GM21737 (cell line): ENCODE measurements around the gene GHRHR.

Source experiments
- ATAC-seq: cut with Tn5 transposase; IDR thresholded peaks from one replicate; pipeline ENCODE4 v1.9.1; 2021; ENCODE audit warnings: mild to moderate bottlenecking, moderate library complexity; ENCODE audit not compliant: unreplicated experiment

GHRHR gene

DNA sequence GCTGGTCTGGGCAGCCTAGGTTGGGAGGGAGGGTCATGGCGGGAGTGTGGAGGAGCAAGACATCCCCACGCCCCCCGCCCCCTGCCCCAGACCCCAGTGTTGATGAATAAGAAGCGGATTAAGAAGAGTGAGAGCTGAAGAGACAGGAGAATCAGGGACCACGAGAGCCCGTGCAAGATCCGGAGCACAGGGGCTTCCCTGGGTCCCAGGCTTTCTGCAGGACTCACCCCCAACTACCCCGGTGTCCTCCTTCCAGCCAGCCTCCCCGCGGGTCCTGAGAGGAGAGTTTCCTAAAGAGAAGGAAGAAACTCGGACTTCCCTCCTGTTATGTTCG, 20.1 kb downstream of the GHRHR start:
- no peak for ATAC-seq

DNA sequence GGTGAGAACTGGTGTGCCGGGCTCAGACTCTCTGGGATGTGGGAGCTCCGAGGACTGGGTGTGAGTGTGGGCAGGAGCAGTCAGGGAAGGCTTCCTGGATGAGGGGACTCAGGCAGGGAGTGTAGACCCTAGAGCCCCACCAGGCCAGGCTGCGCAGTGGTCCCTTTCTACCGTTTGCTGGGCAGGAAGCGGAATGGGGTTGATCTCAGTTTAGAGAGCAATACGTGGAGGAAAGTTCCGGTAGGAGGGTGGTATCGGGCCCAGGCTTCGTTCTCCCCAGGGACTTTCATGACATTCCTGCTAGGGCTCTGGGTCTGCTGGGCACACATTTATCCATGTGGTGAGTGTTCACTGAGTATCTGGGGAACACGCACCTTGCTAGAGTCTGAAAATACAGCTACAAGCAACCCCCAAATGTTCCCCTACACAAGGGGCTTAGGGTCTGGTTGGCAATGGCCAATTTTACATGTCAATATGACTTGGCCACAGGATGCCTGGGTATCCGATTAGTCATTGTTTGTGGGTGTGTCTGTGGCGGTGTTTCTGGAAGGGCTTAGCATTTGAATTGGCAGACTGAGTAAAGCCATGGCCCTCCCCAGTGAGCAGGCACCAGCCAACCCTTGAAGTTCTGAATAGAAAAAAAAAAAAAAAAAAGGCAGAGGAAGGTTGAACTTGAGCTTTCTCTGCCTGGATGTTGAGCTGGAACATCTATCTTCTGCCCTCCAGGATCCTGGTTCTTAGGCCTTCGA, 20.8 kb downstream of the GHRHR start:
- ATAC-seq = no peak

DNA sequence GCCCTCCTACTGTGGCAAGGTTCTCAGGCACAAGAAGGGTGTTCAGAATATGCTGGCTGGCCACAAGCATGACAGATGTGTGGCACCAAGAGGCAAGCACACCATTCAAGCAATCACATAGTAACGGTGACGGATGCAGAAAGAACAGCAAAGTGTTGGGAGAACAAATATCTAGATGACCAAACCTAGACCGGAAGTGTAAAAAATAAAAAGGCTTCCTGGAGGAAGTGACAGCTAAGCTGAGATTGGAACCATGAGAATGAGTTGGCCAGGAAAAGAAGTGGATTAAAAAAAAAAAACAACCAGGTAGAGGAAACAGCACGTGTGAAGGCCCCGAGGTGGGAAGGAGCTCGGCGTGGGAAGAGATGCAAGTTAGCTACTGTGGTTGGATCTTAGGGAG, 22.0 kb downstream of the GHRHR start:
- ATAC-seq = no peak

DNA sequence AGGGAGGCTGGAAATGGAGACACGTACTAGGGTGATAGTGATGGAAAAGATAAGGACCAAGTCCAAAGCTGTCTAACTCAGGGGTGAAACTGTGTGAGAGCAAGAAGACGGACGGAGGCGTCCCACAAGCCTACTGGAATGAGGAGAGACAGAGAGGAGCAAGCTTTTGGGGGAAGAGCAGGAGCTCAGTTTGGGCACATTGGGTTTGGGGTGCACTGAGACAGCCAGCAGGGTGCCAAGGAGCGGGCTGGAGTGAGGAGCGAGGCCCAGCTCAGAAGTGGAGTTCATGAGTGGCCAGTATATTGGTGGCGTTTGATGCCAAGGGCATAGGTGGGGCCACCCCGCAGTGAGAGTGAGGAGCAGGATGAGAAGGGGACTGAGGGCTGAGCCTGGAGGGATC, 22.6 kb downstream of the GHRHR start:
- no peak for ATAC-seq

DNA sequence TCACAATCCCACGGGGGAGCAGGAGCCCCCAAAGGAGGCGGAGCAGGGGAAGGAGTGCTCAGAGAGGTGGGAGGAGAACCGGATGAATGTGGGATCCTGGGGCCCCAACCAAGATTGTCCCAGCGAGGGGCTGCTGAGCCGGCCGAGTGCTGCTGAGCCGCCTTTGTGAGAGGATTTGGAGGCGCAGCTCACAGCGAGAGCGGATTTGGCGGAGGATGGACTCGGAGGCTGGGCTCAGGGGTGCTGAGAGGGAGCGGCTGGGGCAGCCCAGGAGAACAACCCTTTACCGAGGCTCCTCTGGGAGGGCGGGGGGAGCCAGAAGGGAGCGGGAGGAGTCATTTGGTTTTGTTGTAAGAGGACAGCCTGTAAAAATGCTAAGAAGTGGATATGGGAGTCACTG, 23.0 kb downstream of the GHRHR start:
- no peak for ATAC-seq

DNA sequence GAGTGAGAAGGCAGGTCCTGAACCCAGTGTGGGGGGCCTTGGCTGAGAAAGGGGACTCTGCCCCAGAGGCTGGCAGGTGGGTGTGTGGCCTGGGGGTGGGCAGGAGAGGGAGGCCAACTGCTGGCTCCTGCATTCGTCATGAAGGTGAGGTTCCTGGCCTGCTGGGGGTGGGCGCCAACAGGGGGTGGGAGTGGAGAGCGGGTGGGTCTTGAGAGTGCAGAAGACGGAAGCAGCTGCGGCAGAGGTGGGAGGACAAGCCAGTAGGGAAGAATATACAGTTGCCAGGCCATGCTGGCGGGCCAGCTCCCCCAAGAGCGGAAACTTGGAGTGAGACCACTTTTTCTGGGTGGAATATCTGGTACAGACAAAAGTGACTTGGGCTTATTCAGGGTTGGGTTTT, 23.4 kb downstream of the GHRHR start:
- ATAC-seq = no peak

DNA sequence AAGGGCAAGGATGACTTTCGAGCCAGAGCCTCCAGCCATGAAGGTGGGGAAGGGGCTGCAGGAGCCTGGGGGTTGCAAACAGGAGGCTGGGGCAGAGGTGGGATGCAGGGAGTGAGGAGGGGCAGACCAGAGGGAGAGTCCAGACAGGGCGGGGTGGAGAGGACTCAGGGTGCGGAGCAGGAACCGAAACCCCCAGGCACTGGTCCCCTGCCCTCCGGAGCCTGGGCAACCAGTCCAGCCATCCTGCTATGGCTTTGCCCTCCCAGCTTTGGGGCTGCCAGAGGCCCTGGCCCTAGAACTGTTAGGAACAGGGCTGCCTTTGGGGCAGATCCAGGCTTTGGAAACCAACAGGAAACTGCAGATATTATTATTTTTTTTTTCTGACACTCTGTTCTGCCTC, 24.2 kb downstream of the GHRHR start:
- ATAC-seq = no peak

DNA sequence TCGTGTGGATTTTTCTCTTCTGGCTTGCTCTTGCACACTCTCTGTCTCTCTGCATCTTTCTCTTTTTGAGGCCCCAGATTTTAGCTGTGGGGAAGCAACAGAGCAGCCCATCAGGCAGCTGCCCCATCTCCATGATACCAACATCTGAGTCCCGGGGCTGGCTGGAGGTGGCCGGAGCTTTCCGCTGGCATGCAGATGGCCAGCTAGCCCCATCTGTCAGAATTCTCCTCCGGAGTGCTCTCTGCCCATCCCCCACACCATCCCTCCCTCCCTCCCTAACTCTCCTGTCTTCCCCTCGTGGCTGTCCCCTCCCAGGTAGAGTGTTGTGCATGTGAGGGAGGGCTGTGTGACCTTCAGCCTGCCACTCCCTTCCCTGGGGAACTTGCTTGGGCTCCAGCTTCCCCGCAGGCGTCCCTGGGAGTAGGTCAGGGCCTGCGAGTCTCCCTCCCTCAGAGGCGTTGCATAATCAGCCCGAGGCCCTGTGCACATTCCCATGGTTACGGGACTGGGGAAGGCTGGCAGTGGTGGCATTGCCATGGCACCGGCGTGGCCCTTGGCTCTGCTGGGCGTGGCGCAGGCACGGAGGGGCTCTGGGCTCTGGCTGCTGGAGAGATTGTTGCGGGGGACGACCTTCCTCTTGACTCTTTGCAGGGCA, 24.7 kb downstream of the GHRHR start:
- no peak for ATAC-seq

DNA sequence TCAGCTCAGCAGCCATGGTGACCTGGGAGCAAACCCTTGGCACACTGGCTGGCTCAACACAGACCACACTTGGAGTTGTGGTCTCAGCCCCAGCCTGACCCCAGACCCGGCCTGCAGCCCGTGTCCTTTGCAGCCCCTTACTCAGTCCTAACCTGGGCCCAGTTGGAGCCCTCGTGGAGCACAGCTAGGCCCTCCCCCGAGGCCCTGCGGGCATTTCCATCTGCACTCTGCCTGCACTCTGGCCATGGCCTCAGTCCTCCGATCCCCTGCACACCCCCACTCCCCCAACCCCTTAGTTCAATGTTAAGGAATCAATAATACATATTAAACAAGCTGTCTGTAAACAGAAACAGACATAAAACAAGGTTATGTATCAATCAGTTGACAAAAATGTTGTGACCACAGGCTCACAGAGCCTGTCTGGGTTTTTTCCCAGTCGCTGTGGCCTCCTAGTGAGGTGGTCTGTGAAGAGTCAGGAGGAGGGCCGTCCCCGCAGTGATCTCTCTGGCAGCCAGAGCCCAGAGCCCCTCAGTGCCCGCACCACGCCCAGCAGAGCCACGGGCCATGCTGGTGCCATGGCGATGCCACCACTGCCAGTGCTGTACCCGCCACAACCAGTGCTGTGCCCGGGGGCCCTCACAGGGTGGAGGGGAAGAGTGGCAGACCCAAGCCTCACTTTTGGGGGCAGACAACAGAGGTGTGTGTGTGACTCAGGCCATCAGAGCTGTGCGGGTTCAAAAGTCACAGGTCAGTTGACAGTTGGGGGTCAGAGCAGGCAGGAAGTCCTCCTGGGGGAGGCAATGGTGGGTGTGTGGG, 25.5 kb downstream of the GHRHR start:
- no peak for ATAC-seq

DNA sequence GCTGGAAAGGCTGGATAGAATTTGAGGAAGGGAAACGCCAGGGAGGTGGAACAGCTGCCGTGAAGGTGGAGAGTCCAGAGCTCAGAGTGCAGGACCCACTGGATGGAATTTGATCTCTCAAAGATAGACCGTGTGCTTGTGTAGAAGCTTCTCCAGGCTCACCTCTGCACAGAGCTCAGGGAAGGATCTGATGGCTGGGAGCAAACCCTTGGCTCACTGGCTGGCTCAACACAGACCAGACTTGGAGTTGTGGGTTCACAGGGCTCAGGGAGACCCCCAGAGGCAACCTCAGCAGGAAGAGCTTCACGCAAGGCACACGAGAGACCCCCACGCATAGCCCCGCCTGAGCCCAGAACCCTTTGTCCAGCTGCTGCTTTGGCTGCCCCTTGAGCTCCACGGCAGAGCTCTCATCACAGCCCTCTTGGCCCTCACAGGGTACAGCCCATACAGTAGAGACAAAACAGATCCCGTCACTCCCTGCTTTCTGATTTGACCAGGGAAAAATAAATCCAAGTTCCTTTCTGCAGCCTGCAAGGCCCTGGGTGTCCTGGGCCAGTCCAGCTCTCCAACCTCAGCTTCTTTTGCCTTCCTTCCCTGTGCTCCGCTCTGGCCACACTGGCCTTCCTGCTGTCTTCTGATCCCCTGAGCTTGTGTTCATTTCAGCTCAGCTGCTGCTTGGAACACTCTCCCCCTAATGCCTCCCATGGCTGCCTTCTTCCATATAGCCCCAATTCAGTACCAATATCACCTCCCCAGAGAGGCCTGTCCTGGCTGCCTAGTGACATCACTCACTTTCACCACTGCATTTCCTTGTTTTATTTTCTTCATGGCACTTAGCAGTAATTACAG, 26.3 kb downstream of the GHRHR start:
- ATAC-seq = no peak

DNA sequence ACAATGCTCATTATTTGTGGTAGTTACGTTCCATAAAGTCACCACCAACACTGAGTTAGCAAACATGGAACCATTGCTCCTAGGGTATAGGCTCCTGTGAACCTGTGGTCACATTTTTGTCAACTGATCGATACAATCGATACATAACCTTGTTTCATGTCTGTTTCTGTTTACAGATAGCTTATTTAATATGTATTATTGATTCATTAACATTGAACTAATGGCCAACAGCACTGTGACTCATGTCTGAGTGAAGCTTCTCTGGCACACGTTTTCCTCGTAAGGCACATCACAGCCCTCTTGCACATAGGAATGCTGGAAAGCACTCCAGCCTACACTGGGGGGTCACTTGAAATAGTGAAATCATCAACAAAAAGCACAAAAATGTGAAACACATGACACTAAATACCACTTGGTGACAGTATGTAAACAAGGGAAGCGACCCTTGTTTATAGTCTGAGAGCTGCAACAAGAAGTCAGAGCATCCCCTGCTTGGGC, 27.0 kb downstream of the GHRHR start:
- no peak for ATAC-seq

DNA sequence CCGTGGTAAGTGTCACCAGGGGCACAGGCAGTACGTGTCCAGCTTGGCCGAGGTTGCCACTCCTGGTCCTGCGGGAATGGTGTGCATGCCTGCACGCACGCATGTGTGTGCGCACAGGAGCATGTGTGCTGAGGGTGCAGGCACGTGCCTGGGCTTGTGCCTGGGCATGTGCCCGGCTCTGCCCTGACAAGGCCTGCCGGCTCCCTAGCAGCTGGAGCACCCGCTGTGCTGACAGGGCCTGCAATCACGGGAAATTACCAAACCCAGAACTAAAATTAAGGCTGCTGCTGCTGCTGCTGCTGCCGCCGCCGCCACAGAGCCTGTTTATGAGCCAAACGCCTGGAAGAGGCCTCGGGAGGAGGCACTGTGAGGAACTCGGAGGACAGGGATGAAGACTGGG, 28.7 kb downstream of the GHRHR start:
- ATAC-seq = no peak

DNA sequence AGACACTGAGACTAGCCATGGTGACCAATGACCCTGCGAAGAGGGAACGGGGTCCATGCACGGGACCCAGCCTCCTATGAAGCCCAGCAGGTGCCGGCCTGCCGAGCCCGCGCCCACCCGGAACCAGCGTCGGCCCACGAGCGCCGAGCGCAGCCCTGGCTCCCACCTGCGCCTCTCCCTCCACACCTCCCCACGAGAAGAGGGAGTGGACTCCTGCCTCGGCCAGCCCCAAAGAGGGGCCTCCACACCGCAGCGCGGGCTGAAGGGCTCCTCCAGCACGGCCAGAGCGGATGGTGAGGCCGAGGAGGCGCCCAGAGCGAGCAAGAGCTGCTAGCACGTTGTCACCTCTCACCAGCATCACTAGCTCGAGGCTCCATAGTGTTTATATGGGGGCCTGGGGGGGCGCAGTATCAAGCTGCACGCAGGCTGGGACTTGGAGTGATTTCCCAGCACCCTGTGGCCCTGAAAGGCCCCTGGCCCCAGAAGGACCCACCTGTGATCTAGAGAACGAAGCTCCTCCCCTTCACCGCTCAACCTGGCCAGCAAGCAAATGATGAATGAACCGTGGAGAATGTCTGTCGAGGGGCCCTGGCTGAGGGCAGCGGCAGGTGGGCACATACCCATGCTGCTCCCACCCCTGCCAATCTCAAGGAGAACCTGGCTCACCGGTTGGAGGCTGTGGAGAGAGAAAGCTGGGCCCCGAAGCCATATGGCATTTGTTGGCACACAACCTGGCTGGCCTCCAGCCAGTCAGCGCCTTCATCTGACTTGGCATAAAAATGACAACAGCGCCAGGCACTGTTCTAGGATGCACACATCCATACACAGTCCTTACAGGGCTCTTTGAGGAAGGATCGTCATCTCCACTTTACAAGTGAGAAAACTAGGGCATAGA, 30.7 kb downstream of the GHRHR start:
- ATAC-seq = no peak

DNA sequence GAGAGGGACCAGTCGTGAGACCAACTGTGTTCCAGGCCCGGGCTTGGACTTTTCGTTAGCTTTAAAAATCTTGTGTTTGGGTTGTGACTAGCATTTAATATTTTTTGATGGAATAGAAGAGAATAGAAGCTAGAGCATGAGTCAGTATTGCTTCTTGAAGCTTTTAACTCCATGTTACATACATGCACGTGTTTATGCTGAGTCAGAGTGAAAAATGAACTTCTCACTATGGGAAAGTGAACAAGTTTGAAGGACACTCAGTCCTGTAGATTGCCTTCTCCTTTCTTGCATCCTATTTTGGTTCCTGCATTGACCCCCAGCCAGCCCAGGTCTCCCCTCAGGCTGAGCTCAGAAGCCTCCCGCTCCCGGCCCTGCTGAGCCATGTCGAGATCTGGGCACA, 31.8 kb downstream of the GHRHR start:
- no peak for ATAC-seq

DNA sequence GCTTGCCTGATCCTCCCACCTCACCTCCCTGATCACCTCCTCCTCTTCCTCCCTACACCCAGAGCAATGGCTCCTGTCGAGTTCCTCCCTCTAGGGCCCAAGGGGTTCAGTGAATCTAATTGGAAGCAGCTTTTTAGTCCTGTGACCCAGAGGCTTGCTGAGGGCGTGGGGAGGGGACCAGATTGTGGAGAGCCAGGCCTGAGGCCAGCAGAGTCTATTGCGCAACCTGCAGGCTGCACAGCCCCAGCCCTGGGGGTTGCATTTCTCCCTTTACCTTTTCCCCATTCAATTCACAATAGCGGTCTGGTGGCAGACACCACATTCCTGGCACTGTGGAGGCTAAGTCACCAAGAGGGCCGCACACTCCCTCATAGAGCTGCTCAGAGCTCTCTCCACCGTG, 32.5 kb downstream of the GHRHR start:
- no peak for ATAC-seq

DNA sequence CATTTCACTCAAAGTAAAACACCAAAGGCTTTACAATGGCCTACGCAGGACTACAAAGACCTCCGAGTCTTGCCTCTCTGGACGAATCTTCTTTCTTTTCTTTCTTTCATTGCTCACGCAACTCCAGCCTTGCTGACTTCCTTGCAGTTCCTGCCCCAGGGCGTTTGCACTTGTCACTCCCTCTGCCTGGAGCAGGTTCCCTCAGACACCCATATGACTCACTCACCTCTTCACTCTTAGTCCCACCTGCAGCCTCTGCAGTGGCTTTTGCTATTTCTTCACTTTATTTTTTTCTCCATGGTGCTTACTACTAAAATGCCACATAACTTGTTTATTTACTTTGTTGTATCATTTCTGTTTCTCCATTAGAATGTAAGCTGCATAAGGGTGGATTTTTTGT, 33.1 kb downstream of the GHRHR start:
- no peak for ATAC-seq

DNA sequence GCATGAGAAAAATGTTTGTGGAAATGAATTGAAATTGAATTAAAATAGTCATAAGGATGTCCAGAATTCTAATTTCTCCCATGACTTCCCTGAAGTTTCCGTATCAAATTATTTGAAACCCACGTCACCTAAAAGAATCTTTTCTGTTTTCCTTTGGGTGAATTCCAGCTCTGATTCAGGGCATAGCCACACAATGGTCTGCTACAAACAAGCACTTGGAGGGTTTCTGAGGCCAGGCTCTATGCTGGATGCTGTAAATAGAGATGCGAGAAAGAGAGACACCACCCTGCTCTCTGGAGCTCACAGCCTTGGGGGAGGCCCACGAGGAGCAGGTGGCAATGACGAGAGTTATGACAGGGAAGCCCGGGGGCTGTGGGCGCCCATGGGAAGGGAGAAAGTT, 33.6 kb downstream of the GHRHR start:
- ATAC-seq = no peak

DNA sequence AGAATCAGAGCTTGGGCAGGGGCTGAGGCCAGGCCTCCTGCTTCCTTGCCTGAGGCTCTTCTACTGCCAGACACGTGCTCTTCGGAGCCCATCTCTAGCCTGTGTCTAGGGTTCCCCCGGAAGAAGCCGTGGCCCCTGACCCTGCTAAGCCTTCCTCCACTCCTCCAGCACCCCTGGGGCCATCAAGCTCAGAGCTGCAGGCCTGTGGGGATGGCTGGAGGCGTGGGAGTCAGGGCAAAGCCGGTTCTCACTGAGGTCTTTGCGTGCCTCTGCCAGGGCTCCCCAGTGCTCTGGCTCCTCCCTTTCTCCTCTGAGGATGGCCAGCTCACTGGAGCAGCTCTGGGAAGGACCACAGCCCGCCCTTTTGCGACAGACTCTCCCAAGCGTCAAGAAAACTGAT, 34.4 kb downstream of the GHRHR start:
- ATAC-seq = no peak

DNA sequence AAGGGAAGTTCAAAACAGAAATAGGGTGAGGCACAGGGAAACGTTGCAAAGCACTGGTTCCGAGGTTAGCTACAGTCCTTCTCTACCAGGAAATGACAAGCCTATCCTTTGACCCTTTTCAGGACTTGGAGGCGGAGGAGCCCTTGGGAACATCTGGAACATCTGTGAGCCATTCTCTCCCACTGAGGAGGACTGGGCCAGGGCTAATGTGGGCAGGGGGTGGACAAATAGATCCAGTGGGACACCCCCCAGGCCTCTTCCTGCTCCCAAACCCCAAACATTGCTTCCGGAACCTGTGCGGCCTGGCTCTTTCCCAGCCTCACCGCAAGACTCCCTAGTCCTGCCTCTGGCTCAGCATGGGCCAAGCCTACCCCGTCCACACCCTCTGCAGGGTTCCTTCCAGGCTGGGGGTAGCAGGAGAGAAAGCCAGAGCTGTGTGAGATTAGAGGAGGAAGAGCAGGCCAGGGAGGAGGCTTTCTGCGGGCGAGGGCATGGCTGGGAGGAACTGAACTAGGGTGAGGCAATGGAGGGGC, 36.5 kb downstream of the GHRHR start:
- no peak for ATAC-seq

DNA sequence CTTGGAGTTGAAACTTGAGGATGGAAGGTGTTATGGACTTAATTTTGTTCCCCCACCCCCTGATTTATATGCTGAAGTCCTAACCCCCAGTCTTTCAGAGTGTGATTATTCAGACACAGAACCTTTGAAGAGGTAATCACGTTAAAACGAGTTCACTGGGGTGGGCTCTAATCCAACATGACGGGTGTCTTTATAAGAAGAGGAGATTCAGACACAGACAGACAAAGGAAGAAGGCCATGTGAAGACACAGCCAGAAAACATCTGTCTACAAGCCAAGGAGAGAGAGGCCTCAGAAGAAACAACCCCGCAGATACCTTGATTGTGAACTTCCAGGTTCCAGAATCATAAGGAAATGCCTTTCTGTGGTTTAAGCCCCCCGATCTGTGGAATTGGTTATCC, 37.0 kb downstream of the GHRHR start:
- no peak for ATAC-seq
